ENCODE measurements around the gene POLH.

DNA sequence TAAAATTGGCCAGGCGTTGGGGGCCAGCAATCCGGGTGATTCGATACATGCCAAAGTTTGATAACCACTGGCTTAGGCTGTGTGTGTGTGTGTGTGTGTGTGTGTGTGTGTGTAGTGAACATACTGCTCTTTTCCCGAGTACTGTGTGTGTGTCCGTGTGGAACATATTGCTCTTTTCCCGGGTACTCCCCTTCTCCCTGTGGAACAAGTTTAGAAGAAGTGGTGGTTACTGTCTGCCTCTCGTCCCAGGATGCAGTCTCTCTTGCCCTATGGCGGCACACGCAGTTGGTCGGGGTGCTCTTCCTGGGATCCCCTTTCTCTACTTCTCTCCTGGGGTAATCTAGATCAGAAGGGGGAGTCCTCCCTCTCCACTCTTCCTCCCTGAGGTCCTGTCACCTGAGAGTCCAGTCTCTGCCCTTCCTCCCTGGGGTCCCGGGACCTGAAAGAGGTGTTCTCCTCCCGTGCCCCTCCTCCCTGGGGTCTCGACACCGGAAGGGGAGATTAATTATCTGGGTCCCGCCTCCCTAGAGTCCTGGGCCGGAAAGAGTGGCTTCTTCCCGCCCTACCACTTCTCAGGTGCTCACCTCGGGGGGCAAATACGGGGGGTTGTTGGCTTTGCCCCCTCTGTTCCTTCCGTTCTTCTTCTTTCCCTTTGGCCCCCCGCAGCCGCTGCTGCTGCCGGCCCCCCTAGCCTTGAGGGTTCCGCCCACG, 52.6 kb downstream of the POLH start:
- TF ChIP-seq POLR2A (IDR thresholded peaks at IDR 0.05; ENCODE audit: low read depth, low read length) (peak; percentile 35; the same call in 1 of the 2 replicates), POLR2AphosphoS5 (IDR thresholded peaks at IDR 0.05; ENCODE audit: low read depth, low read length) (peak; percentile 67), POU2F2 (IDR thresholded peaks at IDR 0.05; ENCODE audit: low read depth, low read length) (no peak), TAF1 (IDR thresholded peaks at IDR 0.05; ENCODE audit: low read depth, low read length) (0 out of 2 replicates have a peak, but pooled peaks have one; percentile 9)

All from GM12891 (cell line).